GM12878 (cell line): ENCODE results near the gene CCL20. TPM values are rescaled to one million over a fixed set of nuclear protein-coding genes. Genes with fewer than 3 reads are reported as not detected.

Source experiments
- ATAC-seq: fragments of 200-7000 bp; cut with Tn5 transposase; 3 replicates; pipeline ENCODE4 v1.9.1; 2020; ENCODE audit warnings: mild to moderate bottlenecking, moderate library complexity
- BruUV-seq: library from RNA; stranded (reverse); fragments of 400-500 nt; replicated peaks from 2 replicates; lab custom pipeline; 2021; lab: Mats Ljungman, UMichigan
- CTCF ChIA-PET: fragments of 300-600 bp; sonication (Branson Sonifier 250); formaldehyde crosslinking; extraction: SDS; loops from one replicate; lab custom pipeline; 2021; ENCODE audit warnings: inconsistent platforms; lab: Yijun Ruan, JAX
- POLR2A ChIA-PET: fragments of 350-600 bp; formaldehyde crosslinking; extraction: SDS; loops from one replicate; lab custom pipeline; 2021; ENCODE audit warnings: inconsistent platforms; lab: Charles Lee
- RAD21 ChIA-PET: fragments of 300-600 bp; sonication (Branson Sonifier 250); formaldehyde crosslinking; loops from one replicate; lab custom pipeline; 2023; ENCODE audit warnings: antibody characterized with exemption; ENCODE audit not compliant: unreplicated experiment; lab: Charles Lee
- SMC1A ChIA-PET: fragments of 300-600 bp; sonication (Branson Sonifier 250); formaldehyde crosslinking; loops from one replicate; lab custom pipeline; 2023; ENCODE audit not compliant: unreplicated experiment, uncharacterized antibody; lab: Charles Lee
- DNase-seq: peaks from one replicate; pipeline ENCODE4 v3.0.0-alpha.2; 2011; ENCODE audit warnings: low read depth, low spot score
- FAIRE-seq: peaks from 3 replicates; lab custom pipeline; 2011; peaks lifted over from hg19 to GRCh38; lab: Jason Lieb, UNC
- H2AFZ ChIP-seq: 2 replicates; pipeline ENCODE4 v1.6.0; 2011; ENCODE audit warnings: low read depth, low read length, control low read depth; ENCODE audit not compliant: control insufficient read depth
- H3K27ac ChIP-seq: 2 replicates; pipeline ENCODE4 v1.5.1; 2011; ENCODE audit warnings: control low read depth; ENCODE audit not compliant: control insufficient read depth, insufficient read depth
- H3K27me3 ChIP-seq, 2 experiments: replicated peaks in 1 of 2; 2 replicates each; pipeline versions ENCODE4 v1.6.0 to v1.6.1; 2011; ENCODE audit warnings: low read length in 1 of 2; ENCODE audit not compliant: control insufficient read depth in 2 of 2, insufficient read depth in 2 of 2
- H3K36me3 ChIP-seq, 2 experiments: 2 replicates each; pipeline ENCODE4 v1.5.1; 2011; ENCODE audit warnings: low read length in 1 of 2; ENCODE audit not compliant: control insufficient read depth in 2 of 2, insufficient read depth in 2 of 2
- H3K4me1 ChIP-seq: 2 replicates; pipeline ENCODE4 v1.6.1; 2011; ENCODE audit warnings: mild to moderate bottlenecking, low read length, moderate library complexity, mixed read lengths; ENCODE audit not compliant: control insufficient read depth, insufficient read depth
- H3K4me2 ChIP-seq: 2 replicates; pipeline ENCODE4 v1.6.0; 2011; ENCODE audit warnings: control low read depth; ENCODE audit not compliant: control insufficient read depth, insufficient read depth
- H3K4me3 ChIP-seq: fragments of 200-600 bp; sonication (generic); 2 replicates; pipeline ENCODE4 v1.5.1; 2016
- H3K79me2 ChIP-seq: 2 replicates; pipeline ENCODE4 v1.6.0; 2011; ENCODE audit warnings: low read length; ENCODE audit not compliant: control insufficient read depth, insufficient read depth
- H3K9ac ChIP-seq: 2 replicates; pipeline ENCODE4 v1.8.0; 2011; ENCODE audit warnings: low read length, control low read depth, mixed read lengths; ENCODE audit not compliant: control insufficient read depth, insufficient read depth
- H3K9me3 ChIP-seq: replicated peaks from 3 replicates; pipeline ENCODE4 v1.5.1; 2011; ENCODE audit warnings: mild to moderate bottlenecking, low read length; ENCODE audit not compliant: control insufficient read depth, insufficient read depth
- H4K20me1 ChIP-seq: 2 replicates; pipeline ENCODE4 v1.6.0; 2011; ENCODE audit not compliant: control insufficient read depth, insufficient read depth
- ATF7 ChIP-seq: fragments of 450-650 bp; IDR thresholded peaks from 2 replicates; pipeline ENCODE4 v1.6.1; 2016; ENCODE audit warnings: low read depth, mild to moderate bottlenecking
- FOXK2 ChIP-seq: fragments of 450-650 bp; IDR thresholded peaks from 2 replicates; pipeline ENCODE4 v1.6.1; 2017; ENCODE audit warnings: mild to moderate bottlenecking, moderate library complexity
- HDAC6 ChIP-seq: fragments of 200-600 bp; sonication (generic); IDR thresholded peaks from one replicate; pipeline ENCODE4 v1.8.0; 2017; ENCODE audit warnings: antibody characterized with exemption; ENCODE audit not compliant: unreplicated experiment
- IKZF1 ChIP-seq: fragments of 450-650 bp; conservative IDR thresholded peaks from 2 replicates; pipeline ENCODE4 v1.6.1; 2017; ENCODE audit warnings: antibody characterized with exemption, mild to moderate bottlenecking
- MEF2B ChIP-seq: fragments of 450-650 bp; IDR thresholded peaks from 2 replicates; pipeline ENCODE4 v1.6.1; 2018; ENCODE audit warnings: mild to moderate bottlenecking, moderate library complexity; ENCODE audit not compliant: partially characterized antibody, poor library complexity, severe bottlenecking
- MTA2 ChIP-seq: fragments of 450-650 bp; IDR thresholded peaks from 2 replicates; pipeline ENCODE4 v1.6.1; 2016; ENCODE audit warnings: low read depth, mild to moderate bottlenecking, moderate library complexity
- NR2F1 ChIP-seq: fragments of 450-650 bp; conservative IDR thresholded peaks from 2 replicates; pipeline ENCODE4 v1.6.1; 2017; ENCODE audit warnings: mild to moderate bottlenecking
- RUNX3 ChIP-seq: IDR thresholded peaks from 2 replicates; pipeline ENCODE4 v1.6.1; 2012; ENCODE audit warnings: low read length, inconsistent platforms
- SPI1 ChIP-seq: IDR thresholded peaks from 2 replicates; pipeline ENCODE4 v1.6.1; 2011; ENCODE audit warnings: low read depth, mild to moderate bottlenecking, low read length, moderate library complexity, borderline replicate concordance; ENCODE audit not compliant: insufficient read depth
- STAT3 ChIP-seq: IDR thresholded peaks from 2 replicates; pipeline ENCODE4 v1.6.1; 2011; ENCODE audit warnings: low read depth, low read length, improper control_type of control experiment
- WGBS: methylation state at CpG from one replicate; pipeline ENCODE4 v1.1.6; 2016; ENCODE audit warnings: low lambda C conversion rate; ENCODE audit not compliant: insufficient replicate concordance, insufficient coverage; ENCODE audit errors: missing lambda C conversion rate; 5-methylcytosine and 5-hydroxymethylcytosine counted together
- in situ Hi-C: fragments of 300-500 bp; cut with MboI; formaldehyde crosslinking; loops from 9 replicates; pipeline ENCODE4 v1.14.3; 2018; ENCODE audit warnings: mixed read lengths
- intact Hi-C: fragments of 100-400 bp; cut with micrococcal nuclease; formaldehyde crosslinking; loops from one replicate; pipeline ENCODE4 v1.14.2; 2022; ENCODE audit not compliant: unreplicated experiment
- polyA plus RNA-seq, 11 experiments: library from polyadenylated mRNA; depleted of rRNA in 4 of 11; unstranded in 6 of 11; stranded (reverse) in 5 of 11; fragments of >200 nt; fragmentation: Nextera tagmentation in 4 of 11; fragmentation: Illumina TruSeq in 1 of 11; extraction: Ambion mirVana in 4 of 11; extraction: Trizol in 1 of 11; gene quantifications; 1 replicate in 1 of 11; 2 replicates in 10 of 11; pipeline versions ENCODE4 v1.2.1 to v1.2.3, GENCODE V29; 2011 to 2016; ENCODE audit warnings: inconsistent platforms in 2 of 11, missing spikeins in 2 of 11, low read depth in 1 of 11
- total RNA-seq, 4 experiments: library from RNA; depleted of rRNA in 3 of 4; stranded (reverse); fragments of >200 nt in 3 of 4; fragmentation: Illumina TruSeq in 1 of 4; extraction: Trizol in 1 of 4; gene quantifications; 2 replicates each; pipeline versions ENCODE4 v1.2.1 to v1.2.3, GENCODE V29; 2013 to 2021
- TF ChIP-seq, protein P1 (sequence below): fragments of 150-350 bp; IDR thresholded peaks from 2 replicates; pipeline ENCODE4 v1.6.1; 2016; ENCODE audit warnings: low read depth, low read length
- TF ChIP-seq, protein P2 (sequence below): fragments of 450-650 bp; IDR thresholded peaks from 2 replicates; pipeline ENCODE4 v1.6.1; 2016; ENCODE audit warnings: mild to moderate bottlenecking
- TF ChIP-seq, protein P3 (sequence below): fragments of 450-650 bp; IDR thresholded peaks from 2 replicates; pipeline ENCODE4 v1.6.1; 2017; ENCODE audit warnings: mild to moderate bottlenecking, moderate library complexity

Gene CCL20
- total and polyA plus RNA-seq, 10 of the 15 experiments (the other 5 are each of a cell fraction or from before 2014, with no cell fraction given) = 5.5 to 35.7 (median 15.6) TPM

- Histone ChIP-seq H3K27ac (no peak overlapping the region), H3K9me3 (no peaks in the 10 kb centered on the region; the same call in 2 of the 3 replicates), H3K4me1 (no peaks in the 10 kb centered on the region), H2AFZ (no peak overlapping the region), H3K79me2 (no peaks in the 10 kb centered on the region), H3K4me2 (no peak overlapping the region), H3K36me3 (no peaks in the 10 kb centered on the region), H3K4me3 (no peak overlapping the region), H3K9ac (no peak overlapping the region), H3K27me3 (no peaks in the 10 kb centered on the region), H4K20me1 (no peaks in the 10 kb centered on the region)
- ChIA-PET POLR2A (interaction anchor here (1.0 kb wide), 2 partner anchors 51 to 73 kb away, joined by 4 to 6 read pairs; no protein-coding TSS in a partner anchor), SMC1A (interaction anchor here (0.6 to 7.8 kb wide), 14 partner anchors 9 to 451 kb away, joined by 3 to 62 read pairs (median 4); no protein-coding TSS in a partner anchor), CTCF (interaction anchor here (0.9 to 3.9 kb wide), 7 partner anchors 34 to 90 kb away, joined by 3 to 17 read pairs (median 3); no protein-coding TSS in a partner anchor), RAD21 (interaction anchor here (1.0 to 3.2 kb wide), 7 partner anchors 43 to 91 kb away, joined by 3 to 12 read pairs (median 3); partner anchors contain the start of gene CCL20)
- DNase-seq (no peak), FAIRE-seq (no peak), ATAC-seq (no peak)
- intact Hi-C loops (loop anchor here (5.0 to 10.0 kb wide), 2 partner anchors 374 to 452 kb away; no protein-coding TSS in a partner anchor), in situ Hi-C loops (no loop called here)
- 57% methylated on average over 2 of the region's 2 CpGs for whole genome bisulfite sequencing
- no TSS peak for BruUV-seq
- TF ChIP-seq SPI1 (no peak), MEF2B (peak; percentile 28), RUNX3 (peak; percentile 75; the same call in 1 of the 2 replicates), MTA2 (peak; percentile 40; the same call in 1 of the 2 replicates), STAT3 (no peak), NR2F1 (peak; percentile 54; the same call in 1 of the 2 replicates), IKZF1 (peak; percentile 69), ATF7 (no peak), HDAC6 (no peak), FOXK2 (no peak)
- TF ChIP-seq, protein P1, sequence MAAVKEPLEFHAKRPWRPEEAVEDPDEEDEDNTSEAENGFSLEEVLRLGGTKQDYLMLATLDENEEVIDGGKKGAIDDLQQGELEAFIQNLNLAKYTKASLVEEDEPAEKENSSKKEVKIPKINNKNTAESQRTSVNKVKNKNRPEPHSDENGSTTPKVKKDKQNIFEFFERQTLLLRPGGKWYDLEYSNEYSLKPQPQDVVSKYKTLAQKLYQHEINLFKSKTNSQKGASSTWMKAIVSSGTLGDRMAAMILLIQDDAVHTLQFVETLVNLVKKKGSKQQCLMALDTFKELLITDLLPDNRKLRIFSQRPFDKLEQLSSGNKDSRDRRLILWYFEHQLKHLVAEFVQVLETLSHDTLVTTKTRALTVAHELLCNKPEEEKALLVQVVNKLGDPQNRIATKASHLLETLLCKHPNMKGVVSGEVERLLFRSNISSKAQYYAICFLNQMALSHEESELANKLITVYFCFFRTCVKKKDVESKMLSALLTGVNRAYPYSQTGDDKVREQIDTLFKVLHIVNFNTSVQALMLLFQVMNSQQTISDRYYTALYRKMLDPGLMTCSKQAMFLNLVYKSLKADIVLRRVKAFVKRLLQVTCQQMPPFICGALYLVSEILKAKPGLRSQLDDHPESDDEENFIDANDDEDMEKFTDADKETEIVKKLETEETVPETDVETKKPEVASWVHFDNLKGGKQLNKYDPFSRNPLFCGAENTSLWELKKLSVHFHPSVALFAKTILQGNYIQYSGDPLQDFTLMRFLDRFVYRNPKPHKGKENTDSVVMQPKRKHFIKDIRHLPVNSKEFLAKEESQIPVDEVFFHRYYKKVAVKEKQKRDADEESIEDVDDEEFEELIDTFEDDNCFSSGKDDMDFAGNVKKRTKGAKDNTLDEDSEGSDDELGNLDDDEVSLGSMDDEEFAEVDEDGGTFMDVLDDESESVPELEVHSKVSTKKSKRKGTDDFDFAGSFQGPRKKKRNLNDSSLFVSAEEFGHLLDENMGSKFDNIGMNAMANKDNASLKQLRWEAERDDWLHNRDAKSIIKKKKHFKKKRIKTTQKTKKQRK = no peak
- TF ChIP-seq, protein P2, sequence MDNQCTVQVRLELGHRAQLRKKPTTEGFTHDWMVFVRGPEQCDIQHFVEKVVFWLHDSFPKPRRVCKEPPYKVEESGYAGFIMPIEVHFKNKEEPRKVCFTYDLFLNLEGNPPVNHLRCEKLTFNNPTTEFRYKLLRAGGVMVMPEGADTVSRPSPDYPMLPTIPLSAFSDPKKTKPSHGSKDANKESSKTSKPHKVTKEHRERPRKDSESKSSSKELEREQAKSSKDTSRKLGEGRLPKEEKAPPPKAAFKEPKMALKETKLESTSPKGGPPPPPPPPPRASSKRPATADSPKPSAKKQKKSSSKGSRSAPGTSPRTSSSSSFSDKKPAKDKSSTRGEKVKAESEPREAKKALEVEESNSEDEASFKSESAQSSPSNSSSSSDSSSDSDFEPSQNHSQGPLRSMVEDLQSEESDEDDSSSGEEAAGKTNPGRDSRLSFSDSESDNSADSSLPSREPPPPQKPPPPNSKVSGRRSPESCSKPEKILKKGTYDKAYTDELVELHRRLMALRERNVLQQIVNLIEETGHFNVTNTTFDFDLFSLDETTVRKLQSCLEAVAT = 0 out of 2 replicates have a peak, but pooled peaks have one; percentile 26
- TF ChIP-seq, protein P3, sequence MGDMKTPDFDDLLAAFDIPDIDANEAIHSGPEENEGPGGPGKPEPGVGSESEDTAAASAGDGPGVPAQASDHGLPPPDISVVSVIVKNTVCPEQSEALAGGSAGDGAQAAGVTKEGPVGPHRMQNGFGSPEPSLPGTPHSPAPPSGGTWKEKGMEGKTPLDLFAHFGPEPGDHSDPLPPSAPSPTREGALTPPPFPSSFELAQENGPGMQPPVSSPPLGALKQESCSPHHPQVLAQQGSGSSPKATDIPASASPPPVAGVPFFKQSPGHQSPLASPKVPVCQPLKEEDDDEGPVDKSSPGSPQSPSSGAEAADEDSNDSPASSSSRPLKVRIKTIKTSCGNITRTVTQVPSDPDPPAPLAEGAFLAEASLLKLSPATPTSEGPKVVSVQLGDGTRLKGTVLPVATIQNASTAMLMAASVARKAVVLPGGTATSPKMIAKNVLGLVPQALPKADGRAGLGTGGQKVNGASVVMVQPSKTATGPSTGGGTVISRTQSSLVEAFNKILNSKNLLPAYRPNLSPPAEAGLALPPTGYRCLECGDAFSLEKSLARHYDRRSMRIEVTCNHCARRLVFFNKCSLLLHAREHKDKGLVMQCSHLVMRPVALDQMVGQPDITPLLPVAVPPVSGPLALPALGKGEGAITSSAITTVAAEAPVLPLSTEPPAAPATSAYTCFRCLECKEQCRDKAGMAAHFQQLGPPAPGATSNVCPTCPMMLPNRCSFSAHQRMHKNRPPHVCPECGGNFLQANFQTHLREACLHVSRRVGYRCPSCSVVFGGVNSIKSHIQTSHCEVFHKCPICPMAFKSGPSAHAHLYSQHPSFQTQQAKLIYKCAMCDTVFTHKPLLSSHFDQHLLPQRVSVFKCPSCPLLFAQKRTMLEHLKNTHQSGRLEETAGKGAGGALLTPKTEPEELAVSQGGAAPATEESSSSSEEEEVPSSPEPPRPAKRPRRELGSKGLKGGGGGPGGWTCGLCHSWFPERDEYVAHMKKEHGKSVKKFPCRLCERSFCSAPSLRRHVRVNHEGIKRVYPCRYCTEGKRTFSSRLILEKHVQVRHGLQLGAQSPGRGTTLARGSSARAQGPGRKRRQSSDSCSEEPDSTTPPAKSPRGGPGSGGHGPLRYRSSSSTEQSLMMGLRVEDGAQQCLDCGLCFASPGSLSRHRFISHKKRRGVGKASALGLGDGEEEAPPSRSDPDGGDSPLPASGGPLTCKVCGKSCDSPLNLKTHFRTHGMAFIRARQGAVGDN = no peak
These were observed 43.1 kb downstream of the CCL20 start for GRCh38 chr2:227856697-227857096.
